ENCODE data around the gene POLR2C.

POLR2C gene

DNA sequence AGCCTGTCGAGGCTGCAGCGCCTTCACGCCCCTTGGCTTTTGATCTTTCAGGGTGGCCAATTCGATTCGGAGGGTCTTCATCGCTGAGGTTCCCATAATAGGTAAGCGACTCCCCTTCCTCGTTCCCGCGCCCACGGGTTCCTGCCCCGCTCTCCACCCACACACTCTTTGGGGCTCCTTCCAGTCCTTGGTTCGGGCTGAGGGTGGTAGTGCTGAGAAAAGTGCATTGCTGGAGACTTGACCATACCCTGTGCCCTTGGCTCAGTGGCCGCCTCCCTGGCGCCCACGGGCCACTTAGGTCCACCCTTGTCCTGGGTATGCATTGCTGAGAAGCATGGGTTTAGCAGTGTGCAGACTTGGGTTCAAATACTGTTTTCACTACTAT lies 491 bp downstream of the POLR2C start:
- no peak overlapping the region for H3K27ac ChIP-seq
- TF ChIP-seq, protein P1, sequence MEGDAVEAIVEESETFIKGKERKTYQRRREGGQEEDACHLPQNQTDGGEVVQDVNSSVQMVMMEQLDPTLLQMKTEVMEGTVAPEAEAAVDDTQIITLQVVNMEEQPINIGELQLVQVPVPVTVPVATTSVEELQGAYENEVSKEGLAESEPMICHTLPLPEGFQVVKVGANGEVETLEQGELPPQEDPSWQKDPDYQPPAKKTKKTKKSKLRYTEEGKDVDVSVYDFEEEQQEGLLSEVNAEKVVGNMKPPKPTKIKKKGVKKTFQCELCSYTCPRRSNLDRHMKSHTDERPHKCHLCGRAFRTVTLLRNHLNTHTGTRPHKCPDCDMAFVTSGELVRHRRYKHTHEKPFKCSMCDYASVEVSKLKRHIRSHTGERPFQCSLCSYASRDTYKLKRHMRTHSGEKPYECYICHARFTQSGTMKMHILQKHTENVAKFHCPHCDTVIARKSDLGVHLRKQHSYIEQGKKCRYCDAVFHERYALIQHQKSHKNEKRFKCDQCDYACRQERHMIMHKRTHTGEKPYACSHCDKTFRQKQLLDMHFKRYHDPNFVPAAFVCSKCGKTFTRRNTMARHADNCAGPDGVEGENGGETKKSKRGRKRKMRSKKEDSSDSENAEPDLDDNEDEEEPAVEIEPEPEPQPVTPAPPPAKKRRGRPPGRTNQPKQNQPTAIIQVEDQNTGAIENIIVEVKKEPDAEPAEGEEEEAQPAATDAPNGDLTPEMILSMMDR (IDR thresholded peaks at IDR 0.05; ENCODE audit: low read depth, low read length, missing control alignments), result no peak
- H3K36me3 ChIP-seq (replicated peaks), result peaks cover 59% of the 10 kb centered on the region
- H3K4me3 ChIP-seq (ENCODE audit: low read depth, low read length), result peak overlapping the region; percentile 90
- DNase-seq, result no peak
- in situ Hi-C loops (cut with HindIII; ENCODE audit: low pct_ligation_motif_present, low sequenced_read_pairs), result no loop called here
- H3K27me3 ChIP-seq (replicated peaks), result no peaks in the 10 kb centered on the region

GRCh38 chr16:57464523-57464922 lies 2.0 kb downstream of the POLR2C start:
- H3K36me3 ChIP-seq (replicated peaks), result peaks cover 62% of the 10 kb centered on the region
- no peak for DNase-seq
- TF ChIP-seq, protein P1 (IDR thresholded peaks at IDR 0.05; ENCODE audit: low read depth, low read length, missing control alignments), result no peak
- no peak overlapping the region for H3K4me3 ChIP-seq (ENCODE audit: low read depth, low read length)
- in situ Hi-C loops (cut with HindIII; ENCODE audit: low pct_ligation_motif_present, low sequenced_read_pairs), result no loop called here
- H3K27me3 ChIP-seq (replicated peaks), result no peaks in the 10 kb centered on the region
- H3K27ac ChIP-seq, result no peak overlapping the region

GRCh38 chr16:57468346-57468745 lies 5.9 kb downstream of the POLR2C start:
- in situ Hi-C loops (cut with HindIII; ENCODE audit: low pct_ligation_motif_present, low sequenced_read_pairs), result no loop called here

GRCh38 chr16:57469046-57469445 lies 6.6 kb downstream of the POLR2C start:
- Histone ChIP-seq H3K36me3 (replicated peaks) (peaks cover 86% of the 10 kb centered on the region), H3K4me3 (ENCODE audit: low read depth, low read length) (no peak overlapping the region)
- TF ChIP-seq, protein P1 (IDR thresholded peaks at IDR 0.05; ENCODE audit: low read depth, low read length, missing control alignments), result no peak

More at GRCh38 chr16:57468346-57468745, 5.9 kb downstream of the POLR2C start:
- Histone ChIP-seq H3K27me3 (replicated peaks) (no peaks in the 10 kb centered on the region), H3K36me3 (replicated peaks) (peaks cover 84% of the 10 kb centered on the region), H3K4me3 (ENCODE audit: low read depth, low read length) (no peak overlapping the region), H3K27ac (no peak overlapping the region)
- TF ChIP-seq, protein P1 (IDR thresholded peaks at IDR 0.05; ENCODE audit: low read depth, low read length, missing control alignments), result no peak
- DNase-seq, result no peak

GRCh38 chr16:57469917-57470470 lies 7.5 kb downstream of the POLR2C start:
- in situ Hi-C loops (cut with HindIII; ENCODE audit: low pct_ligation_motif_present, low sequenced_read_pairs), result no loop called here

More at GRCh38 chr16:57469046-57469445, 6.6 kb downstream of the POLR2C start:
- H3K27me3 ChIP-seq (replicated peaks), result no peaks in the 10 kb centered on the region
- no peak for DNase-seq
- in situ Hi-C loops (cut with HindIII; ENCODE audit: low pct_ligation_motif_present, low sequenced_read_pairs), result no loop called here
- H3K27ac ChIP-seq, result no peak overlapping the region

More at GRCh38 chr16:57469917-57470470, 7.5 kb downstream of the POLR2C start:
- H3K27ac ChIP-seq, result no peak overlapping the region
- no peak for DNase-seq
- H3K36me3 ChIP-seq (replicated peaks), result peaks cover 85% of the 10 kb centered on the region
- H3K27me3 ChIP-seq (replicated peaks), result no peaks in the 10 kb centered on the region
- no peak overlapping the region for H3K4me3 ChIP-seq (ENCODE audit: low read depth, low read length)
- TF ChIP-seq, protein P1 (IDR thresholded peaks at IDR 0.05; ENCODE audit: low read depth, low read length, missing control alignments), result no peak
